HG02852 (cell line): ENCODE measurements around the gene HDHD2.

Experiments
- ATAC-seq: cut with Tn5 transposase; IDR thresholded peaks from one replicate; pipeline ENCODE4 v1.9.1; 2021; ENCODE audit warnings: mild to moderate bottlenecking, moderate library complexity; ENCODE audit not compliant: unreplicated experiment

Gene HDHD2

GRCh38 chr18:47075098-47075883, 75.0 kb downstream of the HDHD2 start:
- no peak for ATAC-seq

DNA sequence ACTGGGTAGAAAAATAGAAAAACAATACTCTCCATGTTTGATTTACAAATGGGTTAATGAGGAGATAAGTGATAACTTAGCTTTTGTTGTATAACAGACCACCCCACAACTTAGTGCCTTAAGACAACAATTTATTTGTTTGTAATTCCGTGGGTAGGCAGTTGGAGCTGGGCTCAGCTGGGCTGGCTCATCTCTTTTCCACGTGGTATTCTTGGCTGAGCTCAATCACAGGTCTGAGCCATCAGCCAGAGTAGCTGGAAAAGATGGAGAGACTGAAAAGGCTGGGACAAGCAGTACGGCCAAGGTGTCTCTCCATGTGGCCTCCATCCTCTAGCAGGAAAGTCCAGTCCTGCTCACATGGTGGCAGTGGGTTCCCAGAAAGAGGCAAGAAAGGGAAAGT, 82.7 kb downstream of the HDHD2 start:
- ATAC-seq = no peak

DNA sequence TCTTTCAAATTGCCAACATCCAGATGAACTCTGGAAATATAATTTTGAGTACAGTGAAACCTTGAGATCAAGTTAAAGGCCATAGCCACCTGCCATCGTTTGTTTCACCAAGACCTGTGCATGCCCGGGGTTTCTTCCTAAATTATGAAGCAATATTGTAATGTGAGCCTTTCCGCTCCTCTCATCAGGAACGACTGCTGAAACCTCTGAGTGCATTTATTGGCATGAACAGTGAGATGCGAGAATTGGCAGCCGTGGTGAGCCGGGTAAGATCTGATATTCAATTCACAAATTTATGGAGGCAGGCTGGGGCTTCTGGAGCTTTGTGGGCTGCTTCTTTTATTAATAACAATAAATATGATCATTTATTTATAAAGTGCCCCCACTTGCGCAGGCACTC, 87.2 kb downstream of the HDHD2 start:
- no peak for ATAC-seq

DNA sequence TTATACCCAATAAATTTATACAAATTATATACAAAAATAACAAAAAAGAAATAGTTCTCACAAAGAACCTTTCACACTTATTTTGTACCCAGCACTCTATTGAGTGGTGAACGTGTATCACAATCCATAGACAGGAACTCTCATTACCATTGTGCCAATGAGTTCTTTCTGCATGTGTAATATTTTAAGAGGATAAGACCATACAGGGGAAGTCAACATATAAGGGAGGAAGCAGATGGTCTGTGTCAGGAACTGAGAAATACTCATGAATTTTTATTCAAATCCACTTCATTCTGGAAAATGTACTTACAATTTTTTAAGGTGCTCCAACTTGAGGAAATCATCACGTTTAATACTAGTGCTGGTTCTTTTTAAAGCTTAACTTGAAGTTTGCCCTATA, 87.8 kb downstream of the HDHD2 start:
- no peak for ATAC-seq
